Measurements from ENCODE around the gene ARL16.

DNA sequence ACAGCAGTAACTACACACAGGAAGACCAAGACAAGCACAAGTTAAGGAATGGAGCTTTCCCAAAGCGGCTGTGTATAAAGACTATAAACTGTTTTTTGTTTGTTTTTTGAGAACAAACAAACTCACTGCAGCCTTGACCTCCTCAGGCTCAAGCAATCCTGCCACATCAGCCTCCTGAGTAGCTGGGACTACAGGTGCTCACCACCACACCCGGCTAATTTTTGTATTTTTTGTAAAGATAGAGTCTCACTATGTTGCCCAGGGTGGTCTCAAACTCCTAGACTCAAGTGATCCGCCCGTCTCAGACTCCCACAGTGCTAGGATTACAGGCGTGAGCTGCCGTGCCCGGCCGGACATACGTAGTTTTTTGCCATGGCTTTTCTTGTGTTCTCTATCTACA, 23.2 kb downstream of the ARL16 start:
- TF ChIP-seq, protein P1, sequence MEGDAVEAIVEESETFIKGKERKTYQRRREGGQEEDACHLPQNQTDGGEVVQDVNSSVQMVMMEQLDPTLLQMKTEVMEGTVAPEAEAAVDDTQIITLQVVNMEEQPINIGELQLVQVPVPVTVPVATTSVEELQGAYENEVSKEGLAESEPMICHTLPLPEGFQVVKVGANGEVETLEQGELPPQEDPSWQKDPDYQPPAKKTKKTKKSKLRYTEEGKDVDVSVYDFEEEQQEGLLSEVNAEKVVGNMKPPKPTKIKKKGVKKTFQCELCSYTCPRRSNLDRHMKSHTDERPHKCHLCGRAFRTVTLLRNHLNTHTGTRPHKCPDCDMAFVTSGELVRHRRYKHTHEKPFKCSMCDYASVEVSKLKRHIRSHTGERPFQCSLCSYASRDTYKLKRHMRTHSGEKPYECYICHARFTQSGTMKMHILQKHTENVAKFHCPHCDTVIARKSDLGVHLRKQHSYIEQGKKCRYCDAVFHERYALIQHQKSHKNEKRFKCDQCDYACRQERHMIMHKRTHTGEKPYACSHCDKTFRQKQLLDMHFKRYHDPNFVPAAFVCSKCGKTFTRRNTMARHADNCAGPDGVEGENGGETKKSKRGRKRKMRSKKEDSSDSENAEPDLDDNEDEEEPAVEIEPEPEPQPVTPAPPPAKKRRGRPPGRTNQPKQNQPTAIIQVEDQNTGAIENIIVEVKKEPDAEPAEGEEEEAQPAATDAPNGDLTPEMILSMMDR (IDR thresholded peaks at IDR 0.05), result no peak
- TF ChIP-seq POLR2A (IDR thresholded peaks at IDR 0.05), result no peak
